Nephron (organoid): ENCODE results near the gene OR2T10.
"Not testable (repeated sequence)": the region's sequence is repeated elsewhere in the genome, so short reads cannot be mapped to it uniquely, and the experiment has no call there.

ENCODE experiments used
- H3K27ac Mint-ChIP-seq, 3 experiments: 2 replicates each; pipeline ENCODE4 v1.8.0; 2020; ENCODE audit warnings: mixed read lengths in 3 of 3, mild to moderate bottlenecking in 2 of 3, moderate library complexity in 1 of 3
- H3K27me3 Mint-ChIP-seq: 2 replicates; pipeline ENCODE4 v1.8.0; 2021; ENCODE audit warnings: low read depth, mild to moderate bottlenecking, moderate library complexity, mixed read lengths
- H3K36me3 Mint-ChIP-seq: 2 replicates; pipeline ENCODE4 v1.8.0; 2020; ENCODE audit warnings: low read depth, mixed read lengths
- H3K4me1 Mint-ChIP-seq: 2 replicates; pipeline ENCODE4 v1.8.0; 2020; ENCODE audit warnings: mixed read lengths
- H3K4me3 Mint-ChIP-seq, 3 experiments: 2 replicates each; pipeline ENCODE4 v1.8.0; 2020; ENCODE audit warnings: mild to moderate bottlenecking in 3 of 3, mixed read lengths in 3 of 3, moderate library complexity in 2 of 3
- H3K9me3 Mint-ChIP-seq: 2 replicates; pipeline ENCODE4 v1.8.0; 2020; ENCODE audit warnings: mixed read lengths
- TF ChIP-seq, protein P1 (sequence below), 3 experiments: fragments of 200-600 bp; sonication (generic); IDR thresholded peaks; one replicate each; pipeline ENCODE4 v1.5.0; 2021; ENCODE audit warnings: antibody characterized with exemption in 3 of 3; ENCODE audit not compliant: unreplicated experiment in 3 of 3

OR2T10 gene

DNA sequence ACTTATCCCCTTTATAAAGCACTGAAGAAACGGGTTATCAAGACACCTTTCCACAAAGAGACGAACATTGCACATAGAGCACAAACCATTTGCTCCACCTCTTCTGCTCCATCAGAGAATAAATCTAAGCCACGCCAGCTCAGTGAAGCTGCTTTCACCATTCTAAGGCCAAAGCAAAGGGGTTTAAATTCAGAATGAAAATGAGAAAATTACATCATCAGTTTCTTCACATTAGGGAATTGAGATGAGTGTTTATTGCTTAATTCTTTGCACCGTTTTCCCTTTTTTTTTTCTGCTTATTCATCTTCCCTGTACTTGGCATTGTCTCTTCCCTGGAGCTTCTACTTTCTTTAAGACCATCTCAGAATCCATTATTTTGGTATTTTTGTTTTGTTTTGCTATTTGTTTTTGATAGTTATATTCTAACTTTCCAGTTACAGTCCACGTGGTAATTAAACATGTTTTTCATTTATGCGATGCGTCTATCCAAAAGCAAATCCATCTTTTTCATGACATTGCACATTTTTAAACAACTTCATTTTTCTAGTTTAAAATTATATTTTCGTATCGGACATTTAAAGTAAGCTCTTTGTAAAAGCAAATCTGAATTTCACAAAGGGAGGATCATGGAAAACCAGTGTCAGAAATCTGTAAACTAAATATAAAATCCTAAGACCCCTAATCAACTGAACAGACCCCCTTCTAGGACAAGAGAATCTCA lies 21.1 kb downstream of the OR2T10 start:
- peaks cover 28% of the 10 kb centered on the region for H3K9me3 Mint-ChIP-seq
- H3K27ac Mint-ChIP-seq, result no peak overlapping the region
- no peaks in the 10 kb centered on the region for H3K4me1 Mint-ChIP-seq
- no peak overlapping the region for H3K4me3 Mint-ChIP-seq
- TF ChIP-seq, protein P1, sequence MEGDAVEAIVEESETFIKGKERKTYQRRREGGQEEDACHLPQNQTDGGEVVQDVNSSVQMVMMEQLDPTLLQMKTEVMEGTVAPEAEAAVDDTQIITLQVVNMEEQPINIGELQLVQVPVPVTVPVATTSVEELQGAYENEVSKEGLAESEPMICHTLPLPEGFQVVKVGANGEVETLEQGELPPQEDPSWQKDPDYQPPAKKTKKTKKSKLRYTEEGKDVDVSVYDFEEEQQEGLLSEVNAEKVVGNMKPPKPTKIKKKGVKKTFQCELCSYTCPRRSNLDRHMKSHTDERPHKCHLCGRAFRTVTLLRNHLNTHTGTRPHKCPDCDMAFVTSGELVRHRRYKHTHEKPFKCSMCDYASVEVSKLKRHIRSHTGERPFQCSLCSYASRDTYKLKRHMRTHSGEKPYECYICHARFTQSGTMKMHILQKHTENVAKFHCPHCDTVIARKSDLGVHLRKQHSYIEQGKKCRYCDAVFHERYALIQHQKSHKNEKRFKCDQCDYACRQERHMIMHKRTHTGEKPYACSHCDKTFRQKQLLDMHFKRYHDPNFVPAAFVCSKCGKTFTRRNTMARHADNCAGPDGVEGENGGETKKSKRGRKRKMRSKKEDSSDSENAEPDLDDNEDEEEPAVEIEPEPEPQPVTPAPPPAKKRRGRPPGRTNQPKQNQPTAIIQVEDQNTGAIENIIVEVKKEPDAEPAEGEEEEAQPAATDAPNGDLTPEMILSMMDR (IDR thresholded peaks at IDR 0.05; ENCODE audit: unreplicated experiment in 3 of 3), result no peak
- H3K27me3 Mint-ChIP-seq, result no peaks in the 10 kb centered on the region
- H3K36me3 Mint-ChIP-seq, result no peaks in the 10 kb centered on the region

DNA sequence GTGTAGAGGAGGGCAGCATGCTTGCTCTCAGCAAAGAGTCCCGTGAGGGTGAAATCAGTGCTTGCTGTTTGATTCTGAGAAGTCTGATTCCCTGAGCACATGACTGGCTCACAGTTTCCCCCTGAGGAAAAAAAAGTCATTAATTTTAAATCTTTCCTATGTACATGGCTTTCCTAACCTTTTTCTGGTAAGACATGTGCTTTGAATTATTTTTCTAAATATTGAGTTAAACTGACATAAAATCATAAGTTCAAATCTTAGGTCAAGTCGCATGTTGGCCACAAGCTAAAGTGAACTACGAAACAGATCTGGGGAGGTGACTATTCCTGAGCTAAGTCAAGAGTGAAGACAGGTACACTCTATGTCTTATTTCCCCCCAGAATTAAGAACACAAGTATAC lies 22.8 kb downstream of the OR2T10 start, which contains the start of gene OR2T34:
Gene OR2T34 (minus strand): TSS at position 101 of the 400 bp plus-strand sequence. CDS start 0 bp downstream, at position 101.
- peaks cover 19% of the 10 kb centered on the region for H3K9me3 Mint-ChIP-seq
- not testable (repeated sequence) for H3K36me3 Mint-ChIP-seq, H3K27me3 Mint-ChIP-seq, H3K4me1 Mint-ChIP-seq, H3K4me3 Mint-ChIP-seq, H3K27ac Mint-ChIP-seq

DNA sequence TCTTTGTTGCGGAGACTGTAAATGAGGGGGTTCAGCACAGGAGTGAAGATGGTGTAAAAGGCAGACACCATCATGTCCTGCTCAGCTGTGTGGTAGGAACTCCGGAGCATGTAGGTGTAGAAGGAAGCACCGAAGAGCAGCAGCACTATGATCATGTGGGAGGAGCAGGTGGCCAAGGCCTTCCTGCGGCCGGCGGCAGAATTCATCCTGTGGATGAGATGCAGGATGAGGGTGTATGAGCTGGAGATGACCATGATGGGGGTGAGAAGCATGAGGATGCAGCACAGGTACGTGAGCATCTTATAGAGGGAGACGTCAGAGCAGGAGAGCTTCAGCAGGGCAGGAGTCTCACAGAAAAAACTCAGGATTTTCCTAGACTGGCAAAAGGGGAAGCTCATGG lies 23.6 kb downstream of the OR2T10 start:
- not testable (repeated sequence) for H3K36me3 Mint-ChIP-seq, H3K4me1 Mint-ChIP-seq, H3K27ac Mint-ChIP-seq, H3K27me3 Mint-ChIP-seq, H3K4me3 Mint-ChIP-seq
- H3K9me3 Mint-ChIP-seq, result peaks cover 15% of the 10 kb centered on the region

DNA sequence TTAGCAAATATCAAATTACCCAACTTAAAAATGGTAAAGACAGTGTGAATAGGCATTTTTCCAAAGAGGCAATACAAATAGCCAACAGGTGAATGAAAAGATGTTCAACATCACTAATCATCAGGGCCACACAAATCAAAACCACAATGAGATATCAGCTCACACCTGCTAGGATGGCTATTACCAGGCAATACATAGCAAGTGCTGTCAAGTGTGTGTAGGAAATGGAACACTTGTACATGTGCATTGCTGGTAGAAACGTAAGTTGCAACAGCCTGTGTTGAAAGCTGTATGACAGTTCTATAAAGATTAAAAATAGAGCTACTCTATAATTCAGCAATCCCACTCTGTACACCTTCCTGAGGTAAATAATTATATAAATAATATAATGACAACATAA lies 25.5 kb downstream of the OR2T10 start:
- not testable (repeated sequence) for H3K36me3 Mint-ChIP-seq, H3K27me3 Mint-ChIP-seq, H3K4me3 Mint-ChIP-seq, H3K9me3 Mint-ChIP-seq, H3K27ac Mint-ChIP-seq, H3K4me1 Mint-ChIP-seq

DNA sequence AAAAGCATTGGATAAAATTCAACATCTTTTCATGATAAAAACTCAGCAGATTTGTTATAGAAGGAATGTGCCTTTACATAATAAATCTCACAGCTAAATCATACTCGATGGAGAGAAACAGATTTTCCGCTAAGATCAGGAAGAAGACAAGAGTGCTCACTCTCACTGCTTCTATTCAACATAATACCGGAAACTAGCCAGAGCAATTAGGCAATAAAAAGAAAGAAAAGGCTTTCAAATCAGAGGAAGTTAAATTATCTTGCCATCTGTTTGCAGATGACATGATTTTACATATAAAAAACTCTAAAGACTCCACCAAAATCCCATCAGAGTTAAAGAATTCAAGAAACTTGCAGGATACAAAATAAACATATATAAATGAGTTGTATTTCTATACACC lies 26.7 kb downstream of the OR2T10 start:
- not testable (repeated sequence) for H3K27me3 Mint-ChIP-seq, H3K27ac Mint-ChIP-seq, H3K4me1 Mint-ChIP-seq, H3K4me3 Mint-ChIP-seq, H3K36me3 Mint-ChIP-seq
- H3K9me3 Mint-ChIP-seq, result peaks cover 12% of the 10 kb centered on the region

DNA sequence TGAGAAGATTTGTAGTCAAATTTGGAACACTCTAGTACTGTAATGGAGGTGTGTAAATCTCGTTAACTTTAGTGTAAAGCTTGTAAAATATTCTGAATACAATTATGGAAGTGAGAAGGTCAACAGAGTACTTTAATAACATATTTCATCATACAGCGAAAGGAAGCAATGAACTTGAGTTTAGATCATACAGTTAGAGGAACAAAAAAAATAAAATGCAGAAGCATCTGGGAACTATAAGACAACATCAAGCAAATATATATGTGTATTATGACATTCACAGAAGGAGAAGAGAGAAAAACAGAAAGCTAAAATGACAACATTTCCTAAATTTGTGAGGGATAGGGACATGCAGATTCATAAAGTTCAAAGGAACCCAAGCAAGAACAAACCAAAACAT lies 28.5 kb downstream of the OR2T10 start:
- H3K4me3 Mint-ChIP-seq, H3K36me3 Mint-ChIP-seq, H3K4me1 Mint-ChIP-seq, H3K27ac Mint-ChIP-seq, H3K27me3 Mint-ChIP-seq: not testable (repeated sequence)
- H3K9me3 Mint-ChIP-seq, result peaks cover 12% of the 10 kb centered on the region

DNA sequence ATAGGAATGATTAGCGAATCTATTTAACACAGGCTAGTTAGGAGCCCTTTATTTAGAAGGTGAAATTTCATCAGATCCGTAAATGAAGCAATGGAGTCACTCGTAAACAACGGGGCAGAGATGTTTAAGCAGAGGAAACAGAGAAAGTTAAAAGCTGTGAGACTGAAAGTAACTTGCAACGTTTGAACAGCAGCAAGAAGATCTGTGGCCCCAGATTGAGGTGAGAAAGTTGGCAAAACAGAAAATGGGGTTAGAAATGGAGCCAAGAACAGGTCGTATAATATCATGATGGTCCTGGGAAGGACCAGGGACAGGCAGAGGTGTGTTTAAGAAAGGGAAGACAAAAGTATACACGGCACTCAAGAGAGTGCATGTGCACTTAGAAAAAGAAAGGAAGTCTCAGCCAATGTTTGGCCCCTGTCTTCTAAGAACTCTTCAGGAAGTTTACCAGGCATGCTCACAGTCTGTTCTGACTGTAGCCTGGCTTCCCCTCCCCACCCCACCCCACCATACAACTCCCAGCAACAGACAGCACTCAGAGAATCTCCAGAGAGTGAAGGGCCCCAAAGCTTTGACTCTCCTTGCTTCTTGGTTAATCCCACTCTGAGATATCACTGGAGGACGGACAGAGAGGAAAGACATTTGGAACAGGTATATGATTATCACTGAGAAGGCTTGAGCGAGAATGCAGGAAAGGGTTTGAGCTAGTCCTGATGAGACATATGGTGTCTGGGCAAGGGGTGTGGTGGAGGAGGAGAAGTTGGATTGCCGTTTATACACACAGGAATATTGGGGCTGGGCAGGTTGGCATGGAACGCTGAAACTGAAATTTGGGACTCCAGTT lies 31.7 kb downstream of the OR2T10 start:
- not testable (repeated sequence) for H3K9me3 Mint-ChIP-seq, H3K27me3 Mint-ChIP-seq, H3K4me3 Mint-ChIP-seq, H3K36me3 Mint-ChIP-seq, H3K27ac Mint-ChIP-seq, H3K4me1 Mint-ChIP-seq

DNA sequence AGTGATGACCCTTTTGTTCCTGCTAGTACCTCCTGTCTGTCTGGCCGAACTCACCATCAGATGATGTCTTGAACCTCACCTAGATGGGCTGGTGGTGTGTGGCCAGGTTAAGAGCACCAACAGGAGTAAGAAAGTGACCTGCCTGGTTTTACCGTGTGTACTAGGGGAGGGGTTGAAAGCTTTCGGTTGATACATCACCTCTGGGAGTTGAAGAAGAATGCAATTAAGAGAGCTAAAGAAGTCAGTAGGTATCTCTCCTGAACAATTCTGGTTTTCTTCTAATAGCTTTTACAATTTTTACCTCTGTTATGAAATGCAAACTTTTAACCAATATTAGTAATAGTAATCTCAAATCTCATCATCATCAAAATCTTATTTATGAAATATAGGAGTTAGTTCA lies 34.8 kb downstream of the OR2T10 start, which contains the start of gene OR2T29:
Gene OR2T29 (minus strand): TSS at position 101 of the 400 bp plus-strand sequence. CDS start 3,281 bp downstream, outside the sequence.
- not testable (repeated sequence) for H3K4me3 Mint-ChIP-seq, H3K27me3 Mint-ChIP-seq, H3K27ac Mint-ChIP-seq, H3K36me3 Mint-ChIP-seq, H3K9me3 Mint-ChIP-seq, H3K4me1 Mint-ChIP-seq

DNA sequence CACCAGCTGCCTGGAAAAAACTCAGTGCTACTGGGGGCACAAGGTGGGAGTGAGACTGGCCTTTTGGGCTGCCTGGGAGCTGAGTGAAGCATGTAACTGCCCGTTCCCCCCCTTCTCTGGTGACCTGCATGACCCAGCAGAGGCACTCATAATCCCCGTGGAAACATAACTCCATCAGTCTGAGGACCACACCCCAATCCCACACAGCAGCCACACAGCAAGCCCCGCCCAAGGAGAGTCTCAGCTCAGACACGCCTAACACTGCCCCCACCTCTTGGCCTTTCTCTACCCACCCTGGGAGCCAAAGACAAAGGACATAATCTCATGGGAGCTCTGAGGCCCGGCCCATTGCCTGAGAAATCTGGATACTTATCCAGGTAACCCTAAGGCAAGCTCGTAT lies 46.5 kb downstream of the OR2T10 start:
- H3K27me3 Mint-ChIP-seq, H3K4me1 Mint-ChIP-seq, H3K4me3 Mint-ChIP-seq, H3K27ac Mint-ChIP-seq, H3K9me3 Mint-ChIP-seq, H3K36me3 Mint-ChIP-seq: not testable (repeated sequence)

DNA sequence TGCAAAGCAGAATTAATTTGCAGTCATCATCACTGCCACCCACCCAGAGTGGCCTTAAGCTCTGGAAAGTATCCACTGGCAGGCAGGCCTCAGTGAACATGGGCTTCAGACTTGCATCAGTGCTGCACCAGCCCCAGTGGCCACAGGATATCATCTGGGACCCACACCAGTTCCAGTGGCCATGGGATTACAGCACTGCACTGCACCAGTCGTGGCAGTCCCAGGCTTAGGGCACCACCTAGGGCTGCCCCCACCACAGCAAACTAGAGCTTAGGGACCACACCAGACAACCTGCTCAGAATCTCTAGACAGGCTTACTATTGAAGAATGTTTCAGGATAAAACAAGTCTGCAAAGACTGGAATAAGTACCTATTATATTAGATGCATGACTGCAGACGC lies 50.1 kb downstream of the OR2T10 start:
- H3K36me3 Mint-ChIP-seq, H3K27ac Mint-ChIP-seq, H3K4me1 Mint-ChIP-seq, H3K4me3 Mint-ChIP-seq, H3K9me3 Mint-ChIP-seq, H3K27me3 Mint-ChIP-seq: not testable (repeated sequence)
